ENCODE measurements around the gene ARMH1. TPM values are rescaled to one million over a fixed set of nuclear protein-coding genes. Genes with fewer than 3 reads are reported as not detected.
"Not testable (repeated sequence)": the region's sequence is repeated elsewhere in the genome, so short reads cannot be mapped to it uniquely, and the experiment has no call there.

The ARMH1 gene
- total RNA-seq, 1 experiment from 2014 or later = 0.15 TPM

- no peak for TF ChIP-seq EZH2 (IDR thresholded peaks at IDR 0.05; ENCODE audit: low read length, unreplicated experiment)
- no peak for TF ChIP-seq EZH2phosphoT487 (IDR thresholded peaks at IDR 0.05; ENCODE audit: borderline replicate concordance, low read length)
- TF ChIP-seq, protein P1, sequence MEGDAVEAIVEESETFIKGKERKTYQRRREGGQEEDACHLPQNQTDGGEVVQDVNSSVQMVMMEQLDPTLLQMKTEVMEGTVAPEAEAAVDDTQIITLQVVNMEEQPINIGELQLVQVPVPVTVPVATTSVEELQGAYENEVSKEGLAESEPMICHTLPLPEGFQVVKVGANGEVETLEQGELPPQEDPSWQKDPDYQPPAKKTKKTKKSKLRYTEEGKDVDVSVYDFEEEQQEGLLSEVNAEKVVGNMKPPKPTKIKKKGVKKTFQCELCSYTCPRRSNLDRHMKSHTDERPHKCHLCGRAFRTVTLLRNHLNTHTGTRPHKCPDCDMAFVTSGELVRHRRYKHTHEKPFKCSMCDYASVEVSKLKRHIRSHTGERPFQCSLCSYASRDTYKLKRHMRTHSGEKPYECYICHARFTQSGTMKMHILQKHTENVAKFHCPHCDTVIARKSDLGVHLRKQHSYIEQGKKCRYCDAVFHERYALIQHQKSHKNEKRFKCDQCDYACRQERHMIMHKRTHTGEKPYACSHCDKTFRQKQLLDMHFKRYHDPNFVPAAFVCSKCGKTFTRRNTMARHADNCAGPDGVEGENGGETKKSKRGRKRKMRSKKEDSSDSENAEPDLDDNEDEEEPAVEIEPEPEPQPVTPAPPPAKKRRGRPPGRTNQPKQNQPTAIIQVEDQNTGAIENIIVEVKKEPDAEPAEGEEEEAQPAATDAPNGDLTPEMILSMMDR (conservative IDR thresholded peaks at IDR 0.05; ENCODE audit: low read depth, low read length) = no peak
- Histone ChIP-seq H3K9me2 (replicated peaks; ENCODE audit: low read length) (no peaks in the 10 kb centered on the region), H3K9ac (ENCODE audit: low read length) (no peak overlapping the region), H3K27ac (ENCODE audit: low read length) (no peak overlapping the region), H3F3A (ENCODE audit: low read length, unreplicated experiment) (no peaks in the 10 kb centered on the region), H4K20me1 (ENCODE audit: low read length) (no peaks in the 10 kb centered on the region), H2AFZ (ENCODE audit: low read length) (no peak overlapping the region), H3K36me3 (ENCODE audit: low read depth, low read length) (no peaks in the 10 kb centered on the region), H3K79me2 (ENCODE audit: low read length) (no peaks in the 10 kb centered on the region), H3K4me1 (ENCODE audit: insufficient read depth, low read length) (no peaks in the 10 kb centered on the region), H3K27me3 (ENCODE audit: low read length) (no peaks in the 10 kb centered on the region), H3K4me2 (ENCODE audit: low read length) (no peak overlapping the region), H3K4me3 (ENCODE audit: low read length) (no peak overlapping the region), H3K9me3 (ENCODE audit: low read length) (no peaks in the 10 kb centered on the region)
- POLR2A ChIA-PET (ENCODE audit: unreplicated experiment) = no interaction called here
- CTCF ChIA-PET = interaction anchor here (0.7 kb wide), 2 partner anchors 37 to 409 kb away, joined by 3 to 6 read pairs; no protein-coding TSS in a partner anchor
- intact Hi-C loops (cut with micrococcal nuclease) = no loop called here
- DNase-seq = no peak
- no peak for ATAC-seq
- no TSS peak for BruUV-seq (replicated peaks)
These were observed 9.7 kb upstream of the ARMH1 start for GRCh38 chr1:44664730-44665370.

DNA sequence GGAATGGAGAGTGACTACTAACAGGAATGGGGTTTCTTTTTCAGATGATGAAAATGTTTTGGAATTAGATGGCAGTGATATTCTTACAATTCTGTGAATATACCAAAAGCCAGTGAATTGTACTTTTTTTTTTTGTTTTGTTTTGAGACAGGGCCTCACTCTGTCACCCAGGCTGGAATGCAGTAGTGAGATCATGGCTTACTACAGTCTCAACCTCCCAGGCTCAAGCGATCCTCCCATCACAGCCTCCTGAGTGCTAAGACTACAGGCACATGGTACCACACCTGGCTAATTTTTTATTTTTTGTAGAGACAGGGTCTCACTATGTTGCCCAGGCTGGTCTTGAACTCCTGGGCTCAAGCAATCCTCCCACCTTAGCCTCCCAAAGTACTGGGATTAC lies 7.8 kb upstream of the ARMH1 start:
- ATAC-seq; H3K36me3 ChIP-seq (ENCODE audit: low read depth, low read length); H3K4me2 ChIP-seq (ENCODE audit: low read length); H3F3A ChIP-seq (ENCODE audit: low read length, unreplicated experiment); H3K4me1 ChIP-seq (ENCODE audit: insufficient read depth, low read length); POLR2A ChIA-PET (ENCODE audit: unreplicated experiment); H3K9ac ChIP-seq (ENCODE audit: low read length); DNase-seq; BruUV-seq (replicated peaks); H2AFZ ChIP-seq (ENCODE audit: low read length); H3K9me2 ChIP-seq (replicated peaks; ENCODE audit: low read length); intact Hi-C loops (cut with micrococcal nuclease); H3K79me2 ChIP-seq (ENCODE audit: low read length); H3K9me3 ChIP-seq (ENCODE audit: low read length); H3K27me3 ChIP-seq (ENCODE audit: low read length); H4K20me1 ChIP-seq (ENCODE audit: low read length); H3K4me3 ChIP-seq (ENCODE audit: low read length); H3K27ac ChIP-seq (ENCODE audit: low read length); CTCF ChIA-PET: not testable (repeated sequence)

DNA sequence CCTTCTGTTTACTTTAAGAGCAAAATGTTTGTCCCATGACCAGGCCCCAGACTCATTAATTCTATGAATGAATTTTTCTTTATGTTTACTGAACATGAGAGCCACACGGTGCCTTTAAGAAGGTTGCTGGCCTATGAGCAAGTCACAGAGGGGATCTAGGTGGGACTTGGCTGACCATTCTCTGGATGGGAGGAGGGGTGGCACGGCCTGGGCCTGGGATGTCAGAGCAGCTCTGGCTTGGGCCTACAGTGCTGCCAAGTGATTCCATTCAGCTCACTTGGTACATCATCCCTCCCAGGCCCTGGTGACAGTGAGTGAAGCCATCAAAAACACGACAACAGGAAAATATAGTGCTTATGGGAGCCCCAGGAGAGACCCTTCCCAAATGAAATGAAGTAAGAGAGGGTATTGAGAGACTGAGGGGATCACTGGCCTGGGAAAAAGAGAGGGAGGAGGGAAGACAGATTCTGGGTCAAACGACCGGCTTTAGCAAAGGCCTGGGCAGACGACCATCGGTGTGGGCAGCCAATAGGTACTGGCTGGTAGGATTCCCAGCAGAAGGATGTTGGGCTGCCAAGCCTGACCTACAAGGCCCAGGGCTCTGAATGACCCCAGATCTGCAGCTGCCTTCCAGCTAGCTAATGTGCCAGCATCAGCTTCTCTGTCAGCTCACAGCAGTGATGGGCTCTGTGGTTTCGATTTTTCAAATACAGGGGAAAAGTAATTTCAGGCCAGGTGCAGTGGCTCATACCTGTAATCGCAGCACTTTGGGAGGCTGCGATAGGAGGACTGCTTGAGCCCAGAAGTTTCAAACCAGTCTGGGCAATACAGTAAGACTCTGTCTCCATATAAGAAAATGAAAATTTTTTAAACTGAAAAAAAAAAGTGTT lies 3.5 kb upstream of the ARMH1 start:
- Histone ChIP-seq H4K20me1 (ENCODE audit: low read length) (no peaks in the 10 kb centered on the region), H3K36me3 (ENCODE audit: low read depth, low read length) (no peaks in the 10 kb centered on the region), H3F3A (ENCODE audit: low read length, unreplicated experiment) (peaks cover 3% of the 10 kb centered on the region), H3K79me2 (ENCODE audit: low read length) (no peaks in the 10 kb centered on the region), H3K9ac (ENCODE audit: low read length) (no peak overlapping the region), H3K4me2 (ENCODE audit: low read length) (no peak overlapping the region), H3K9me2 (replicated peaks; ENCODE audit: low read length) (no peaks in the 10 kb centered on the region), H3K9me3 (ENCODE audit: low read length) (no peaks in the 10 kb centered on the region), H2AFZ (ENCODE audit: low read length) (no peak overlapping the region), H3K4me3 (ENCODE audit: low read length) (no peak overlapping the region), H3K4me1 (ENCODE audit: insufficient read depth, low read length) (peaks cover 32% of the 10 kb centered on the region), H3K27me3 (ENCODE audit: low read length) (no peaks in the 10 kb centered on the region), H3K27ac (ENCODE audit: low read length) (no peak overlapping the region)
- DNase-seq (no peak), ATAC-seq (no peak)
- CTCF ChIA-PET = no interaction called here
- BruUV-seq (replicated peaks) = no TSS peak
- TF ChIP-seq EZH2 (IDR thresholded peaks at IDR 0.05; ENCODE audit: low read length, unreplicated experiment) (no peak), EZH2phosphoT487 (IDR thresholded peaks at IDR 0.05; ENCODE audit: borderline replicate concordance, low read length) (no peak)
- TF ChIP-seq, protein P1 (conservative IDR thresholded peaks at IDR 0.05; ENCODE audit: low read depth, low read length) = no peak
- intact Hi-C loops (cut with micrococcal nuclease) = loop anchor here (5.0 kb wide), 1 partner anchor 36 kb away; no protein-coding TSS in a partner anchor
- POLR2A ChIA-PET (ENCODE audit: unreplicated experiment) = no interaction called here

Data from PC-3 (cell line).